ENCODE data around the gene GRM7.

Gene GRM7

GRCh38 chr3:6878731-6879130, 17.8 kb downstream of the GRM7 start:
- no peak for DNase-seq (ENCODE audit: low read depth in 1 of 2, low spot score in 1 of 2)
- no peaks in the 10 kb centered on the region for H3K27me3 ChIP-seq (ENCODE audit: insufficient read depth, poor library complexity, severe bottlenecking)
- TF ChIP-seq SPI1 (IDR thresholded peaks at IDR 0.05; ENCODE audit: borderline replicate concordance, low read depth) (no peak), POLR2AphosphoS5 (IDR thresholded peaks at IDR 0.05; ENCODE audit: low read depth) (no peak)
- TF ChIP-seq, protein P1, sequence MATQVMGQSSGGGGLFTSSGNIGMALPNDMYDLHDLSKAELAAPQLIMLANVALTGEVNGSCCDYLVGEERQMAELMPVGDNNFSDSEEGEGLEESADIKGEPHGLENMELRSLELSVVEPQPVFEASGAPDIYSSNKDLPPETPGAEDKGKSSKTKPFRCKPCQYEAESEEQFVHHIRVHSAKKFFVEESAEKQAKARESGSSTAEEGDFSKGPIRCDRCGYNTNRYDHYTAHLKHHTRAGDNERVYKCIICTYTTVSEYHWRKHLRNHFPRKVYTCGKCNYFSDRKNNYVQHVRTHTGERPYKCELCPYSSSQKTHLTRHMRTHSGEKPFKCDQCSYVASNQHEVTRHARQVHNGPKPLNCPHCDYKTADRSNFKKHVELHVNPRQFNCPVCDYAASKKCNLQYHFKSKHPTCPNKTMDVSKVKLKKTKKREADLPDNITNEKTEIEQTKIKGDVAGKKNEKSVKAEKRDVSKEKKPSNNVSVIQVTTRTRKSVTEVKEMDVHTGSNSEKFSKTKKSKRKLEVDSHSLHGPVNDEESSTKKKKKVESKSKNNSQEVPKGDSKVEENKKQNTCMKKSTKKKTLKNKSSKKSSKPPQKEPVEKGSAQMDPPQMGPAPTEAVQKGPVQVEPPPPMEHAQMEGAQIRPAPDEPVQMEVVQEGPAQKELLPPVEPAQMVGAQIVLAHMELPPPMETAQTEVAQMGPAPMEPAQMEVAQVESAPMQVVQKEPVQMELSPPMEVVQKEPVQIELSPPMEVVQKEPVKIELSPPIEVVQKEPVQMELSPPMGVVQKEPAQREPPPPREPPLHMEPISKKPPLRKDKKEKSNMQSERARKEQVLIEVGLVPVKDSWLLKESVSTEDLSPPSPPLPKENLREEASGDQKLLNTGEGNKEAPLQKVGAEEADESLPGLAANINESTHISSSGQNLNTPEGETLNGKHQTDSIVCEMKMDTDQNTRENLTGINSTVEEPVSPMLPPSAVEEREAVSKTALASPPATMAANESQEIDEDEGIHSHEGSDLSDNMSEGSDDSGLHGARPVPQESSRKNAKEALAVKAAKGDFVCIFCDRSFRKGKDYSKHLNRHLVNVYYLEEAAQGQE (IDR thresholded peaks at IDR 0.05; ENCODE audit: insufficient replicate concordance, low read depth) = no peak
- TF ChIP-seq, protein P2, sequence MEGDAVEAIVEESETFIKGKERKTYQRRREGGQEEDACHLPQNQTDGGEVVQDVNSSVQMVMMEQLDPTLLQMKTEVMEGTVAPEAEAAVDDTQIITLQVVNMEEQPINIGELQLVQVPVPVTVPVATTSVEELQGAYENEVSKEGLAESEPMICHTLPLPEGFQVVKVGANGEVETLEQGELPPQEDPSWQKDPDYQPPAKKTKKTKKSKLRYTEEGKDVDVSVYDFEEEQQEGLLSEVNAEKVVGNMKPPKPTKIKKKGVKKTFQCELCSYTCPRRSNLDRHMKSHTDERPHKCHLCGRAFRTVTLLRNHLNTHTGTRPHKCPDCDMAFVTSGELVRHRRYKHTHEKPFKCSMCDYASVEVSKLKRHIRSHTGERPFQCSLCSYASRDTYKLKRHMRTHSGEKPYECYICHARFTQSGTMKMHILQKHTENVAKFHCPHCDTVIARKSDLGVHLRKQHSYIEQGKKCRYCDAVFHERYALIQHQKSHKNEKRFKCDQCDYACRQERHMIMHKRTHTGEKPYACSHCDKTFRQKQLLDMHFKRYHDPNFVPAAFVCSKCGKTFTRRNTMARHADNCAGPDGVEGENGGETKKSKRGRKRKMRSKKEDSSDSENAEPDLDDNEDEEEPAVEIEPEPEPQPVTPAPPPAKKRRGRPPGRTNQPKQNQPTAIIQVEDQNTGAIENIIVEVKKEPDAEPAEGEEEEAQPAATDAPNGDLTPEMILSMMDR (IDR thresholded peaks at IDR 0.05; ENCODE audit: insufficient read depth, low read length) = no peak
- H3K4me3 ChIP-seq (replicated peaks; ENCODE audit: insufficient read depth, low read length) = no peak overlapping the region
- no peak overlapping the region for H3K27ac ChIP-seq (replicated peaks)

- Histone ChIP-seq H3K27me3 (ENCODE audit: insufficient read depth, poor library complexity, severe bottlenecking) (no peaks in the 10 kb centered on the region), H3K4me3 (replicated peaks; ENCODE audit: insufficient read depth, low read length) (no peak overlapping the region), H3K27ac (replicated peaks) (no peak overlapping the region)
- DNase-seq (ENCODE audit: low read depth in 1 of 2, low spot score in 1 of 2) = no peak
- TF ChIP-seq GABPA (IDR thresholded peaks at IDR 0.05; ENCODE audit: low read depth) (no peak), POLR2AphosphoS5 (IDR thresholded peaks at IDR 0.05; ENCODE audit: low read depth) (no peak)
Observed at GRCh38 chr3:6912240-6912639, 51.3 kb downstream of the GRM7 start.

DNA sequence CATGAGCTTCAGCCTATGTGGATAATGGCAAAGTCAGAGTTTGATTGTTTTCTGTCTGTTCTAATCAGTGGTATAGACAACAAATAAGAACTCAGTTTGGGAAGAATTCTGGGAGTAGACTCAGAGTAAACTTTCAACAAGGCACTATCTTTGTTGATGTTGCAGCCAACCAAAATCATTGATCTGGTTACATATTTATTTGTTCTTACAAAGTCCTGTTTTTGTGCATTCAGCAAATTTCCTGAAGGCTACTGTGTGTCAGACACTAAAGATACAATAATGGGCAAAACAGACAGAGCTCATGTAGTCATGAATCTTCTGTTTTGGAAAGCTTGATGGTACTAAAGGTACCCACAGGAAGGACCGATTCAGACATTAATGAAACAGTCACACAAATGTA, 55.0 kb downstream of the GRM7 start:
- H3K27ac ChIP-seq (replicated peaks) = no peak overlapping the region
- no peak for DNase-seq (ENCODE audit: low read depth in 1 of 2, low spot score in 1 of 2)
- no peak overlapping the region for H3K4me3 ChIP-seq (replicated peaks; ENCODE audit: insufficient read depth, low read length)
- H3K27me3 ChIP-seq (ENCODE audit: insufficient read depth, poor library complexity, severe bottlenecking) = no peaks in the 10 kb centered on the region
- TF ChIP-seq, protein P1 (IDR thresholded peaks at IDR 0.05; ENCODE audit: insufficient replicate concordance, low read depth) = no peak
- TF ChIP-seq POLR2AphosphoS5 (IDR thresholded peaks at IDR 0.05; ENCODE audit: low read depth) (no peak), SPI1 (IDR thresholded peaks at IDR 0.05; ENCODE audit: borderline replicate concordance, low read depth) (no peak), GABPA (IDR thresholded peaks at IDR 0.05; ENCODE audit: low read depth) (no peak)
- TF ChIP-seq, protein P2 (IDR thresholded peaks at IDR 0.05; ENCODE audit: insufficient read depth, low read length) = no peak

DNA sequence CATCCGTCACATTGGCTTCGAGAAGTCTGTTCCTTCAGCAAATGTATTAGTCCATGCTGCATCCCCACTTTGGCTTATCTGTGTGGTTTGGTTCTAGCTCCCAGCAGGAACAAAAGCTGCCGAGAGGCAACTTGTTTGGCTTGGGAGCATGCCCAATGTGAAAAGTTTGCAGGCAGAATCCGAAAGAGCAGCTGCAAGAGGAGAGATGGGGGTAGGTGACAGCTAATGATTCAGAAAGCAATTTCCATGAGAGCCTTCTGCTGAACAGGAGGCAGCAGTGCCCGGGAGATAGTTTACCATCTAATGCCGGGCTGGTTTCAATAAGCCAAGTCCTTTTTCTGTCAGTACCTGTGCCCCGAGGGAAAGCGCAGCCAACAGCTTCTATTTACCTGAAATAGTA, 60.2 kb downstream of the GRM7 start:
- TF ChIP-seq POLR2AphosphoS5 (IDR thresholded peaks at IDR 0.05; ENCODE audit: low read depth) = no peak
- no peak for TF ChIP-seq SPI1 (IDR thresholded peaks at IDR 0.05; ENCODE audit: borderline replicate concordance, low read depth)
- TF ChIP-seq, protein P2 (IDR thresholded peaks at IDR 0.05; ENCODE audit: insufficient read depth, low read length) = no peak
- TF ChIP-seq, protein P1 (IDR thresholded peaks at IDR 0.05; ENCODE audit: insufficient replicate concordance, low read depth) = no peak
- TF ChIP-seq GABPA (IDR thresholded peaks at IDR 0.05; ENCODE audit: low read depth) = no peak
- H3K27ac ChIP-seq (replicated peaks) = no peak overlapping the region
- no peak for DNase-seq (ENCODE audit: low read depth in 1 of 2, low spot score in 1 of 2)
- no peak overlapping the region for H3K4me3 ChIP-seq (replicated peaks; ENCODE audit: insufficient read depth, low read length)
- no peaks in the 10 kb centered on the region for H3K27me3 ChIP-seq (ENCODE audit: insufficient read depth, poor library complexity, severe bottlenecking)

Data from HL-60 (cell line).